ENCODE measurements around the gene ACADM. TPM values are rescaled to one million over a fixed set of nuclear protein-coding genes. Genes with fewer than 3 reads are reported as not detected.
A peak's percentile ranks its signal among the peaks of the same experiment; 100 is the strongest.
"Not testable (repeated sequence)": the region's sequence is repeated elsewhere in the genome, so short reads cannot be mapped to it uniquely, and the experiment has no call there.

Gene ACADM
- total RNA-seq, 1 donor from 2014 or later, result 401 TPM

DNA sequence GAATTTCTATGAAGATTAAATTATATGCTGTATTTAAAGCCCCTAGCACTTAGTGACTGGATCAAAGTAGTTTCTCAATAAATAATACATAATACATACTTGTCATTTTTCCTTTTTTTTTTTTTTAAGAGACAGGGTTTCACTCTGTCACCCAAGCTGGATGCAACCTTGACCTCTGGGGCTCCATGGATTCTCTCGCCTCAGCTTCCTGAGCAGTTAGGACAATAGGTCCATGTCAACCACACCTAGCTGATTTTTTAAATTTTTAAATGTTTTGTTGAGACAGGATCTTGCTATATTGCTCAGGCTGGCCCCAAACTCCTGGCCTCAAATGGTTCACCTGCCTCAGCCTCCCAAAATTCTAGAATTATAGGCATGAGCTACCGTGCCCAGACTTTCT, 5.9 kb downstream of the ACADM start:
- intact Hi-C loops (cut with DNase I), result no loop called here
- DNase-seq (no peak), ATAC-seq (ENCODE audit: poor library complexity) (no peak)

DNA sequence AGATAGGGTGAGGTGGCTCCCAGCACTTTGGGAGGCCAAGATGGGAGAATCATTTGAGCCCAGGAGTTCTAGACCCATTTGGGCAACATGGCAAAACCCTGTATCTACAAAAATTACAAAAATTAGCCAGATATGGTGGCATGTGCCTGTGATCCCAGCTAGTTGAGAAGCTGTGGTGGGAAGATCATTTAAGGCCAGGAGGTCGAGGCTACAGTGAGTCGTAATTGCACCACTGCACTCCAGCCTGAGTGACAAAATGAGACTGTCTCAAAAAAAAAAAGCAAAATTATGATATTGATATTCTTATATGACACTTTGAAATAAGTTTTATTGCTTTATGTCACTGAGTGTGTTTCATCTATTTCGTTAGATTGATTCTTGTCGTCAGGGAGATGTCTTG, 7.4 kb downstream of the ACADM start:
- ATAC-seq (ENCODE audit: poor library complexity), result no peak
- no peak for DNase-seq
- intact Hi-C loops (cut with DNase I), result no loop called here

DNA sequence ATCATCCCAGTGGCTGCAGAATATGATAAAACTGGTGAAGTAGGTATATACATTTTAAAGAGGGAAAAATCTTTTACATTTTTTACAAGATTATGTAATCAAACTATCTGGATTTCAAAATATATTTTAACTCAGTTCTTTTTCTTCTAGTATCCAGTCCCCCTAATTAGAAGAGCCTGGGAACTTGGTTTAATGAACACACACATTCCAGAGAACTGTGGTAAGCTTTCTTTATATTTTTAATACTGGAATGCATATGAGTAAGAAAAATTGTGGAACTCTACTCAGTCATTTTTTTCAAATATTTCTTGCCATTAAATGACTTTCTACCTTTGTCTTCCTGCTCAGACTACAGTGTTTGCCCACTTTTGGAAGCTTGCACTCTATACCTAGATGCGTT, 8.2 kb downstream of the ACADM start:
- no peak for ATAC-seq (ENCODE audit: poor library complexity)
- intact Hi-C loops (cut with DNase I), result no loop called here
- DNase-seq, result no peak

DNA sequence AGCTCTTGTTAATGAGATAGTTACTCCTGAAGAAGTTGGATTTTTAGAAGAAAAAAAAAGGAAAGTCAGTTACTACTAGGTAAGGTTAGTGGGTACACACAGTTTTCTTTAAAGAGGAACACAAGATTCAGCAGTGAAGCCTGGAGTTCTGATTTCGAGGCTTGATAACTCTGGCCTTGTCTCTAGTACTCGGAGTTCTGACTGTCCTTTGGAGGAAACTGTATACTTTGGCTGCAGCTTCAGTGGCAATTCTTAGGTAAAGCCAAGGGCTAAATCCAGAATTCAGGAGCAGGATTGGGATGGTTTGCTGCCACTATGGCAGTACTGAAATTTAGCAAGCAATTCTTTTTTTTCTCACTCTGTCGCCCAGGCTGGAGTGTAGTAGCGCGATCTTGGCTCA, 9.2 kb downstream of the ACADM start:
- ATAC-seq (ENCODE audit: poor library complexity), result no peak
- intact Hi-C loops (cut with DNase I), result no loop called here
- DNase-seq, result no peak

DNA sequence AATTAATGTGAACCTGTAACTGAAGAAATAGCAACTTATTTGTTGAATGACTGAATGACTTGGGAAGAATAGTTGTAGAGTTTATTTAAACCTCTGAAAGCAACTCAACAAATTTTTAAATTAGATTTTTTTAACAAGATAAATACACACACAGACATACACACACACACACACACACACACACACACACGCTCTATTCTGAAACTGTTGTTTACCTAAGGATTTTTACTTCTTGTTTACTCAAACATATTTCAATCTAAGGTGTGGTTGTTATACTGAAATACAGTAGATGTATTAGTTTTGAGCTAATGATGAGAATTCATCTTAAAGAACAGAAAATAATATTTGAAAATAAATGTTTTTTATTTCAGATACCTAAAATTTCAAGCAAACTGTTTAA, 11.5 kb downstream of the ACADM start:
- ATAC-seq (ENCODE audit: poor library complexity) (no peak), DNase-seq (no peak)
- intact Hi-C loops (cut with DNase I), result no loop called here

DNA sequence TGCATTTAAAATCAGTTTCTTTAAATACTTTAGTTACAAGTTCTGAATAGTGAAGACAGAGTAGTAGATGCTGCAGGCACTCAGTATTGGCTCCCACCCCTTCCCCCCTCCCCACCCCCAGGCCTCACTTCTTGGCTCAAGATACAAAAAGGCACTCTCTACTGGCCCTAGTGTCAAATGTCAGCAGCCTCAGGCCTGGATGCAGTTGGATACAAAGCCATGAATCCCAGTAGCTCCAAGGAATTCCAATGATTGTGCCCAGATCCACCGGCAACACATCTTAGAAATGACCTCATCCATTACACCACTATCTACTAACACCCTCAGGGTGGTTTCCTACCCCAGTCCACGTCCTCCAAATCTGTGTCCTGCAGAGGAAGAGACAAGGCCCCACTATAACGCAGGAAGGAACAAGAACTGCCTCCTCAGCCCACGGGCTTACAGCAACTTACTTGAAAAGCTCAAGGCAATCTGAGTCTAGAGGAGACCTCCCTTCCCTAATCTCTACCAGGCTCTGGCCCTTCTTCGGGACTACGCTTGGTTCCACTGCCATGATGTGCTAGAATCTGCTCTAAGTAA, 17.6 kb downstream of the ACADM start:
- DNase-seq (no peak), ATAC-seq (ENCODE audit: poor library complexity) (no peak)

DNA sequence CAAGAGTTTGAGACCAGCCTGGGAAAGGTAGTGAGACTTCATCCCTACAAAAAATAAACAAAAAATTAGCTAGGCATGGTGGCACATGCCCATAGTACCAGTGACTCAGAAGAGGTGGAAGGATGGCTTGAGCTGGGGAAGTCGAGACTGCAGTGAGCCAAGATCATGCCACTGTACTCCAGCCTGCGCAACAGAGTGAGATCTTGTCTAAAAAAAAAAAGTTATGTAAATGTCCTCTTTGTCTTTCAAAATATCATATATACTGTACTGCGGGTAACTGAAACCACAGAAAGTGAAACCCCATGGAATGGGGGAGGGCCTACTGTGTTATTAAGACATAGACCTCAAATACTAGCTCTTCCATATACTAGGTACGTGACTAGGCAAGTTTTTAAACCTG, 20.8 kb downstream of the ACADM start:
- ATAC-seq (ENCODE audit: poor library complexity), result no peak
- DNase-seq, result no peak
- intact Hi-C loops (cut with DNase I), result no loop called here

More for the DNA sequence above, 17.6 kb downstream of the ACADM start:
- intact Hi-C loops (cut with DNase I), result no loop called here

DNA sequence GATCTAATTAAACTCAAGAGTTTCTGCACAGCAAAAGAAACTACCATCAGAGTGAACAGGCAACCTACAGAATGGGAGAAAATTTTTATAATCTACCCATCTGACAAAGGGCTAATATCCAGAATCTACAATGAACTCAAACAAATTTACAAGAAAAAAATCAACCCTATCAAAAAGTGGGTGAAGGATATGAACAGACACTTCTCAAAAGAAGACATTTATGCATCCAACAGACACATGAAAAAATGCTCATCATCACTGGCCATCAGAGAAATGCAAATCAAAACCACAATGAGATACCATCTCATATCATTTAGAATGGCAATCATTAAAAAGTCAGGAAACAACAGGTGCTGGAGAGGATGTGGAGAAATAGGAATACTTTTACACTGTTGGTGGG, 32.7 kb downstream of the ACADM start:
- intact Hi-C loops (cut with DNase I); ATAC-seq (ENCODE audit: poor library complexity); DNase-seq: not testable (repeated sequence)

DNA sequence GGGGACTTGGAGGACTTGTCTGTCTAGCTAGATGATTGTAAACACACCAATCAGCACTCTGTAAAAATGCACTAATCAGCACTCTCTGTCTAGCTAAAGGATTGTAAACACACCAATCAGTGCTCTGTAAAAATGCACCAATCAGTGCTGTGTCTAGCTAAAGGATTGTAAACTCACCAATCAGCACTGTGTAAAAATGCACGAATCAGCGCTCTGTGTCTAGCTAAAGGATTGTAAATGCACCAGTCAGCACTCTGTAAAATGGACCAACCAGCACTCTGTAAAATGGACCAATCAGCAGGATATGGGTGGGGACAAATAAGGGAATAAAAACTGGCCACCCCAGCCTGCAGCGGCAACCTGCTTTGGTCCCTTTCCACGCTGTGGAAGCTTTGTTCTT, 34.0 kb downstream of the ACADM start:
- DNase-seq; ATAC-seq (ENCODE audit: poor library complexity); intact Hi-C loops (cut with DNase I): not testable (repeated sequence)

DNA sequence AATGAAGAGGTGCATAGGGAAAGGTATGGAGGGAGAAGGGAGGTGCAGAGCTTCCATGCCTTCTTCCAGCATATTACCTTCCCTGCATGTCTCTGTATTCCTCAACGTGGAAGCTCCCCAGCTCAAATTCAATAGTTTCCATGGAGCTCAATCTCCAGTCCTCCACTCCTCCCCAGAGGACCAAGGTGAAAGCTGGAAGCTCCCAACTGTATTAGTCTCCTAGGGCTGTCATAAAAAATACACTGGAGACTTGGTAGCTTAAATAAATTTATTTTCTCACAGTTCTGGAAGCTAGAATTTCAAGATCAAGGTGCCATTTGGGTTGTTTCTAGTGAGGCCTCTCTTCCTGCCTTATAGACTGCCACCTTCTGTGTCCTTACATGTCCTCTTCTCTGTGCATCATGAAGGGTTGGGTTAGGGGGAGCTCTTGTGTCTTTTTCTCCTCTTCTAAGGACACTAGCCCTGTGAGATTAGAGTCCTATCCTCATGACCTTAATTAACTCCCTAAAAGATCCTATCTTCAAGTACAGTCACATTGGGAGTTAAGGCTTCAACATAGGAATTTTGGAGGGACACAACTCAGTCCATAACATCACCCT, 39.6 kb downstream of the ACADM start:
- no peak for ATAC-seq (ENCODE audit: poor library complexity)
- intact Hi-C loops (cut with DNase I), result no loop called here
- DNase-seq, result no peak

DNA sequence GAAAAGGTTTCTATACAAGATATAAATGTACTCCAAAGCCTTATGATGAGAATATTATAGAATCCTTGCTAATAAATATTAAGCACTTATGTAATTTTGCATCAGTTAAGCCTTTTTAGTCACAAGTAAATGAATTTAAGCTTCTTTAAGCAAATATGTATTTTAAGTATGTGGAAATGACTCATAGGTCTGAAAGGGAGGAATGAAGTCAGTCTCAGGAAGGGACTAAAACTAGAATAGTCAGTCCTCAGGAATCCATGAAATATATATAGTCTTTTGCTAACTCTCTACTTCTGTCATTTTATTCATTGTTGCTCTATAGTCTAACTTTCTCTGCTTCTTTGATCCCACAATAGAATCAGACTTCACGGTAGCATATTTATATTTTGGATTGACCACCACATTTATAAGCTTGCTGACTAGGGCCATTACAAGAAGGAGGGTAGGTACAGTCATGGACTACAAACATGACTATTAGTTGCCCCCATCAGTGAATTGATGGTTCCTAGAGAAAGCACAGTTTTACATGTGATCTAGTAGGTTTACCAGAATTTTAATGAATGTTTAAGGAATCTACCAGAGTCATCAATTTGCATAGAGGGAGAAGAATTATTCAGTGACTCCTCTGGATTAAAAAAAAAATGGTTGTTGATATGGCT, 41.3 kb downstream of the ACADM start:
- no peak for ATAC-seq (ENCODE audit: poor library complexity)

DNA sequence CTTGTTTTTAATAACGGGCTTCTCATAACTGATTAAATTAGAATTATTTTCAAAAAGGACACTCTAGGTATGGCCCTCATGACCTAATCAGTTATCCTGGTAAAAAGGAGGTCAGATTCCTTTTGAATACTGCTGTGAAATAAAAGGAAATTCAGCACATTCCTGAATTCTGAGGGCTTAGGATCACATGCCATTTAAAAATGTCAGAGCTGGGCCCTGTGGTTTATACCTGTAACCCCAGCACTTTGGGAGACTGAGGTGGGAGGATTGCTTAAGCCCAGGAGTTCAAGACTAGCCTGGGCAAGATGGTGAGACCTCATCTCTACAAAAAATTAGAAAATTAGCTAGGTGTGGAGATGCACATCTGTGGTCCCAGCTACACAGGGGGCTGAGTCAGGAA, 43.5 kb downstream of the ACADM start:
- intact Hi-C loops (cut with DNase I), result no loop called here
- no peak for DNase-seq
- no peak for ATAC-seq (ENCODE audit: poor library complexity)

More for the DNA sequence above, 41.3 kb downstream of the ACADM start:
- DNase-seq, result no peak
- intact Hi-C loops (cut with DNase I), result no loop called here

DNA sequence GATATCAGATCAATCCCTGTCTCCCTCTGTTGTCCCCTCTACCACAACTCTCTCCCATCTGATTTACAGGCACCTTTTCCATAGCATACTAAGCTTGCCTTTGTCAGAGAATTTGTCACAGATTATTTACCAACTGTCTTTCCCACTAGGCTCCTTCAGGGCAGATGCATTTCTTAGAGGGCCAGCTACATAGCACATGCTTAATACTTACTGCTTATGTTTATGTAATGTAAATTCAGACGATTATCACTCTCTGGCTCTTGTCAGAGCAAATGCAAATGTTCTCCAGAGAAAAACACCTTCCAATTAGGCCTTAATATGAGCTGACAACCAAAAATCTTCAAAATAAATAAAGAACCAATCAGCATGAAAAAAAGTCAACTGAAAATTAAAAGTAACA, 46.3 kb downstream of the ACADM start:
- ATAC-seq (ENCODE audit: poor library complexity), result no peak
- intact Hi-C loops (cut with DNase I), result no loop called here
- no peak for DNase-seq

DNA sequence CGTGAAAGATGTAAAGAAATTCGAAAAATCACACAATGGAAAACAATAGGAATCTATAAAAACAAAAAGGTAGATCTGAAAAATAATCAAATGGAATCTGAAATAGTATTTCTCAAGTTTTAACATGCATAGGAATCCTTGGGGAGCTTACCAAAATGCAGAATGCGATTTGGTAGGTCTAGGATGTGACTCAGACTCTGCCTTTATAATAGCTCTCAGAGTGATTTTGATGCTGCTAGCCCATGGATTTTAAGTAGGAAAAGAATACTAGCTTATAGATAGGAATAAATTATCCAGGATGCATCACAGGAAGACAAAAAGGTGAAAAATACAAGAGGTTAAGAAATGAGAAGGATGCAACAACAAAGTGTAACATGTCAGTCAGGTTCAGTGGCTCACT, 47.5 kb downstream of the ACADM start:
- ATAC-seq (ENCODE audit: poor library complexity) (no peak), DNase-seq (no peak)
- intact Hi-C loops (cut with DNase I), result no loop called here

DNA sequence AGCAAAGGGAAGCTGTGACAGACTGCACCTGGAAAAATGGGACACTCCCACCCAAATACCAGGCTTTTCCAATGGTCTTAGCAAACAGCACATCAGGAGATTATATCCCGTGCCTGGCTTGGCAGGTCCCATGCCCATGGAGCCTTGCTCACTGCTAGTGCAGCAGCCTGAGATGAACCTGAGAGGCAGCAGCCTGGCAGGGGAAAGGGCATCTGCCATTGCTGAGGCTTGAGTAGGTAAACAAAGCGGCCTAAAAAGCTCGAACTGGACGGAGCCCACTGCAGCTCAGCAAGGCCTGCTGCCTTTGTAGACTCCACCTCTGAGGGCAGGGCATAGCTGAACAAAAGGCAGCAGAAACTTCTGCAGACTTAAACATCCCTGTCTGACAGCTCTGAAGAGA, 53.3 kb downstream of the ACADM start:
- ATAC-seq (ENCODE audit: poor library complexity); intact Hi-C loops (cut with DNase I); DNase-seq: not testable (repeated sequence)

DNA sequence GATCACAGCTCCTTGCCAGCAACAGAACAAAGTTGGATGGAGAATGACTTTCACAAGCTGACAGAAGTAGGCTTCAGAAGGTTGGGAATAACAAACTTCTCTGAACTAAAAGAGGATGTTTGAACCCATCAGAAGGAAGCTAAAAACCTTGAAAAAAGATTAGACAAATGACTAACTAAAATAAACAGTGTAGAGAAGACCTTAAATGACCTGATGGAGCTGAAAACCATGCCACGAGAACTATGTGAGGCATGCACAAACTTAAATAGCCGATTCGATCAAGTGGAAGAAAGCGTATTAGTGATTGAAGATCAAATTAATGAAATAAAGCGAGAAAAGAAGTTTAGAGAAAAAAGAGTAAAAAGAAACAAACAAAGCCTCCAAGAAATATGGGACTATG, 54.2 kb downstream of the ACADM start:
- not testable (repeated sequence) for ATAC-seq (ENCODE audit: poor library complexity)

DNA sequence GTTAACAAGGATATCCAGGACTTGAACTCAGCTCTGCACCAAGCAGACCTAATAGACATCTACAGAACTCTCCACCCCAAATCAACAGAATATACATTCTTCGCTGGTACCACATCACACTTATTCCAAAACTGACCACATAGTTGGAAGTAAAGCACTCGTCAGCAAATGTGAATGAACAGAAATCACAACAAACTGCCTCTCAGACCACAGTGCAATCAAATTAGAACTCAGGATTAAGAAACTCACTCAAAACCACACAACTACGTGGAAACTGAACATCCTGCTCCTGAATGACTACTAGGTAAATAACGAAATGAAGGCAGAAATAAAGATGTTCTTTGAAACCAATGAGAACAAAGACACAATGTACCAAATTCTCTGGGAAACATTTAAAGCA, 55.7 kb downstream of the ACADM start:
- intact Hi-C loops (cut with DNase I); ATAC-seq (ENCODE audit: poor library complexity); DNase-seq: not testable (repeated sequence)

More for the DNA sequence above, 54.2 kb downstream of the ACADM start:
- intact Hi-C loops (cut with DNase I); DNase-seq: not testable (repeated sequence)

DNA sequence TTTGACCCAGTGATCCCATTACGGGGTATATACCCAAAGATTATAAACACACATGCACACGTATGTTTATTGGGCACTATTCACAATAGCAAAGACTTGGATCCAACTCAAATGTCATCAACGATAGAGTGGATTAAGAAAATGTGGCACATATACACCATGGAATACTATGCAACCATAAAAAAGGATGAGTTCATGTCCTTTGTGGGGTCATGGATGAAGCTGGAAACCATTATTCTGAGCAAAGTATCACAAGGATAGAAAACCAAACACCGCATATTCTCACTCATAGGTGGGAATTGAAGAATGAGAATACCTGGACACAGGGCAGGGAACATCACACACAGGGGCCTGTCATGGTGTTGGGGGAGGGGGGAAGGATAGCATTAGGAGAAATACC, 59.4 kb downstream of the ACADM start:
- ATAC-seq (ENCODE audit: poor library complexity); intact Hi-C loops (cut with DNase I): not testable (repeated sequence)

DNA sequence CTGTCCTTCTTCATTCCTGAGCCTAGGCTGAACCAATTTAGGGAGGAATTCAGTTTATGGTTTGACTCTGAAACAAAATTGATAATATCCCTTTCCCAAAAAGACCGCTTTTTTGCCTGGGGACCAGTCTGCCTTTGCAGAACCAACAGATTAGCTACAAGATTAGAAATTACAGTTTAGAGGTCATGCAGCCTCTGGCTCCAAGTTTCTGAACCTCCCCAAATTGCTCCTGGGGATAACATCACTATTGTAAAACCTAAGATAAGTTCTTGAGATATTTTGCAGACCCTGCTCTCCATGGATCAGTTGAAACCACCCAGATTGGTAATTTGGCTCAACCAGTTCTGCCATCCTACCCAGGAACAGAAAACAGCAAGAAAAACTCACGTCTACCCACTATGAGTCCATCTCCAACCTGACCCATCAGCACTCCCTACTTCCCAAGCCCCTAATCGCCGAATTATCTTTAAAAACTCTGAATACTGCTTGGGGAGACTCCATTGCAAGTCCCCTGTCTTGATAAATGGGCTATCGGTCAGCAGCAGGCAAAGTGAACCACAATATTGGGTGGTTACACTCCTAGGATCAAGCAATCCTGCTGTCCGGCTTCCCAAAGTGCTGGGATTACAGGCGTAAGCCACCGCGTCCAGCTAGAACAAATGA, 60.9 kb downstream of the ACADM start:
- intact Hi-C loops (cut with DNase I), result no loop called here
- ATAC-seq (ENCODE audit: poor library complexity), result peak; percentile 60
- no peak for DNase-seq

More for the DNA sequence above, 59.4 kb downstream of the ACADM start:
- DNase-seq, result not testable (repeated sequence)

All from Right ventricle myocardium superior (tissue), 1 donor.